GM19238 (cell line): ENCODE measurements around the gene ALDH1A2.
"Not testable (repeated sequence)": the region's sequence is repeated elsewhere in the genome, so short reads cannot be mapped to it uniquely, and the experiment has no call there.

Source experiments
- DNase-seq: peaks from one replicate; pipeline ENCODE4 v3.0.0; 2011; ENCODE audit warnings: low spot score; ENCODE audit not compliant: insufficient read length

ALDH1A2 gene

DNA sequence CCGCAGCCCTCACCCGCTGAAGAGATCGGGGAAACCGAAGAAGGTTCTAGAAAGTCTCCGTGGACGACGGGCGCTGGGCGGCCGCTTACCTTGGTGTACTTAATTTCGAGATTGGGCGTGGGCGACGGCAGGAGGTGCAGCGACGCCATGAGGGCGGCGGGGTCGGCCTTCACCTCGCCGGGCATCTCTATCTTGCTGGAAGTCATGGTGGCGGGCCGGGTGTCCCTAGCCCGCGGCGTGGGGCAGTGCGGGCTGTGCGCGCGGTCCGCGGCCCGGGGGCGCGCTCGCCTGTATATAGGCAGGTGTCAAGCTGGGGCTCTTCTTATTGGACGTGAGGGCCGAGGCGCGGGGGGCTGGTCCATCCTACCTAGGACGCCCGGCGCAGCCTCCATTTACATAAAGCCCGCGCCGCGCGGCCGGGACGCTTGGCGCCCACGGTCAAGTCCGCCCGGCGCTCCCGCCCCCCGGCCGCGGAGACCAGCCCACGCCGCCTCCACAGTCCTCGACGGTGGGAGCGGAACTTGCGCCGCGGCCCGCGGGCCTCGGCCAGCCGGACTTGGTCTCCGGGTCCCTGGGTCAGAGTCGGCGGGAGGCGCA, at the start of gene ALDH1A2:
Gene ALDH1A2 (minus strand): TSS at position 267 of the 597 bp plus-strand sequence. CDS start 61 bp downstream, at position 206.
- DNase-seq = no peak

DNA sequence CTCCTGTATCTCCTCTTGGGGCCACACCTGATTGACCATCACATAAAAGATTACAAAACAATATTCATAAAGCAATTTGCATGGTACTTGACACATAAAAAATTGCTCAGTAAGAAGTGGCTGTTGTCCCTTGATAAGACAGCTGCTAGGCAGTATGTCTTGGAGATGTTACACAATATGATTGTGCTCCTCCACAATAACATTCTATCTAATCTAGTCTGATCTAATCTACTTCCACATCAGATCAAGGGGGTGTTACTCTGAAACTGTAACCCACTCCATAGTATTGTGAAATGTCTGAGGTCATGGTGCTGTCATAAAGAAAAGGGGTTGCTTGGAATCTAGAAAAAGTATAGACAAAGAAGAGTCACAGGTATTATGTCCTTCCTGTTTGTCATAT, 49.3 kb upstream of the ALDH1A2 start:
- DNase-seq = no peak

DNA sequence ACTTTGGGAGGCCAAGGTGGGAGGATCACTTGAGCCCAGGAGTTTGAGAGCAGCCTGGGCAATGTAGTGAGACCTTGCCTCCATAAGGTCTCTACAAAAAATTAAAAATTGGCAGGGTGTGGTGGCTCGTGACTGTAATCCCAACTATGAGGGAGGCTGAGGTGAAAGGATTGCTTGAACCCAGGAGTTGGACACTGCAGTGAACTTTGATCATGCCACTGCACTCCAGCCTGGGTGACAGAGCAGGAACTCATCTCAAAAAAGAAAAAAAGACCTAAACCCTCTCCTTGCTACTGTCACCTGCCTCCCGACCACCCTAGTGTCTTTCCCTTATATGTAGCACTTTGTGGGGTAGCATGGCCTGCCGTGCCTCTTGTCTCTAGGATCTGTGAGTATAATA, 48.9 kb upstream of the ALDH1A2 start:
- no peak for DNase-seq

- DNase-seq = not testable (repeated sequence)
These were observed 47.8 kb upstream of the ALDH1A2 start for GRCh38 chr15:58113358-58113757.

- DNase-seq = no peak
These were observed 46.2 kb upstream of the ALDH1A2 start for GRCh38 chr15:58111718-58112104.

- no peak for DNase-seq
These were observed 45.6 kb upstream of the ALDH1A2 start for GRCh38 chr15:58110999-58111717.

DNA sequence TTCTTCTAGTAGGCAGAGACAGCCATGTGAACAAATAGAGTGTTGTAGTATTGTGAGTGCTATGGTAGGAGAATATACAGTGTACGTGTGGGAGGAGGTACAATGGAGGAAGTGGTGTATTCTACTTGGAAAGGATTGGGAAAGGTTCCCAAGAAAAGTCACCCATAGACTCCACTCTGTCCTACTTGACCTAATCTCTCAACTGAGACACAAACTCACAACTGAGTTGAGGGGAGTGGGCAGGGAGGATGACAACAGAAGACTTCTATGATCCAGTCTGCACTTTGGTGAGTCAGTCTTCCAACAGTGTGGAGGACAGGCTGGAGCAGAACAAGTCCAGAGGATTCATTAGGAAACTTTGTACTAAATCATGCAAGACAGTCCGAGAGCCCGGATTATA, 43.9 kb upstream of the ALDH1A2 start:
- no peak for DNase-seq

DNA sequence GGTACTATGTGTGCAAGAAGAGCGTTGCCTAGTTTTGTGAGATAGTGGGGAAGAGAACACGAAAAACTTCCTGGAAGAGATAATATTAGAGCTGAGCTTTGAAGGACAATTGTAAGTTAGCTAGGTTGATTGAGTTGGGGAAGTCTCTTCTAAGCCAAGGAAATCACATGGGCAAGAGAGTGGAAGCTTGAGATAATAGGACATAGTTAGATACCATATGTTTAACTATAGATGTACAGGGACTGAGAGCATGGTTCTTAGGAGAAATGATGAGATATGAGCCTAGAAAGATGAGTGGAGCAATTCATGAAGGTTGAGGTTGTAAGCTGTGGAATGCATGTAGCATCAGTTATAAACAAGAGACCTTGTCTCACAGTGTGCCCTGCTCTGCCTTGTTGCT, 42.6 kb upstream of the ALDH1A2 start:
- DNase-seq = no peak

DNA sequence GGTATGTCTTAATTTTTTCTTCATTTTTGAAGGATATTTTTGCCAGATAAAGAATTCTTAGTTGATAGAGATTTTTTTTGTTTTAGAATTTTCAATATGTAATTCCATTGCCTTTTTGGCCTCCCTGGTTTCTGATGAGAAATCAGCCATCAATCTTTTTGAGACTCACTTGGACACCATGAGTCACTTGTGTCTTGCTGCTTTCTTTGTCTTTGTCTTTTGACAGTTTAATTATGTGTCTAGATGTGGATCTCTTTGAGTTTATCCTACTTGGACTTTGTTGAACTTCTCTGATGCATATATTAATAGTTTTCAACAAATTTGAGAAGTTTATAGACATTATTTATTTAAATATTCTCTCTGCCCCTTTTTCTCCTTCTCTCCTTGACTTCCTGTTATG, 38.0 kb upstream of the ALDH1A2 start:
- no peak for DNase-seq

- DNase-seq = no peak
These were observed 31.1 kb upstream of the ALDH1A2 start for GRCh38 chr15:58096529-58097084.

- no peak for DNase-seq
These were observed 29.9 kb upstream of the ALDH1A2 start for GRCh38 chr15:58095415-58095814.

DNA sequence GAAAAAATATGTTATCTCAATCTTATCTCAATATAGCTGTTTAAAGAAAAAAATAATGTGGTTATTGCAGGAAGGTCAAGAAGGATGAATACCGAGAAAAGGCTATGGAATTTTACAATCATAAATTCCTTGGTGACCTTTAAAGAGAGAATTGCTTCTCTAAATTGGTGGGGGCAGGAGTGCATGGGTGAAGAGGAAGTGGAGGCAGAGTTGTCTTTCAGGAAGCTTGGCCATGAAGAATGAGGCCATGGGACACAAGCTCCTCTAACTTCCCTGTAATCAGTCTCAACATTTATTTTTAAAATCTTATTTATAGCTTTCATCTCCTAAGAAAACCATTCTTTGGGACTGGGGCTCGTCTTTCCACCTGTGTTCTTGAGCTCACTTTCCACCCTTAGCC, 22.4 kb upstream of the ALDH1A2 start:
- no peak for DNase-seq

- DNase-seq = no peak
These were observed 21.0 kb upstream of the ALDH1A2 start for GRCh38 chr15:58086491-58086890.

GRCh38 chr15:58083526-58083925, 18.0 kb upstream of the ALDH1A2 start:
- DNase-seq = no peak

- no peak for DNase-seq
These were observed 16.4 kb upstream of the ALDH1A2 start for GRCh38 chr15:58081891-58082290.

GRCh38 chr15:58081456-58081855, 15.9 kb upstream of the ALDH1A2 start:
- no peak for DNase-seq

GRCh38 chr15:58080959-58081358, 15.4 kb upstream of the ALDH1A2 start:
- DNase-seq = not testable (repeated sequence)

GRCh38 chr15:58080398-58080797, 14.9 kb upstream of the ALDH1A2 start:
- no peak for DNase-seq

GRCh38 chr15:58078591-58078990, 13.1 kb upstream of the ALDH1A2 start:
- DNase-seq = no peak

DNA sequence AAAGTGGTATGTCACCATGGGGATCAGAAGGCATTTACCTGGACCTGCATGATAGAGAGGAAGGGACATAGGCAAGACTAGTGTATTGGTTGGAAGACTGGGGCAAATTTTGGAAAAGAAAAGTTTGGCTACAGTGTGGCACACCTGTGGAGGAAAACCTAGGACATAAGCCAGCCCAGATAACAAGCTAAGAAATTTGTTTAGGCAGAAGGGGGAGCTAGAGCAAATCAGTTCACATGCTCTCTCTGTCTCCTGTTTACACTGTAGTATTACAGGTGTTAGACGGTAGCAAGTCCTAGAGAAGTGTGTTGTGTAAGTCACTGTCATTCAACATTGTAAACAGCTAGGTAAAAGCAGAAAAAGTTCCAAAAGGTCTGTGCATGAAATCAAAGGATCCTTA, 11.9 kb upstream of the ALDH1A2 start:
- no peak for DNase-seq

GRCh38 chr15:58074452-58074851, 8.9 kb upstream of the ALDH1A2 start:
- DNase-seq = no peak

DNA sequence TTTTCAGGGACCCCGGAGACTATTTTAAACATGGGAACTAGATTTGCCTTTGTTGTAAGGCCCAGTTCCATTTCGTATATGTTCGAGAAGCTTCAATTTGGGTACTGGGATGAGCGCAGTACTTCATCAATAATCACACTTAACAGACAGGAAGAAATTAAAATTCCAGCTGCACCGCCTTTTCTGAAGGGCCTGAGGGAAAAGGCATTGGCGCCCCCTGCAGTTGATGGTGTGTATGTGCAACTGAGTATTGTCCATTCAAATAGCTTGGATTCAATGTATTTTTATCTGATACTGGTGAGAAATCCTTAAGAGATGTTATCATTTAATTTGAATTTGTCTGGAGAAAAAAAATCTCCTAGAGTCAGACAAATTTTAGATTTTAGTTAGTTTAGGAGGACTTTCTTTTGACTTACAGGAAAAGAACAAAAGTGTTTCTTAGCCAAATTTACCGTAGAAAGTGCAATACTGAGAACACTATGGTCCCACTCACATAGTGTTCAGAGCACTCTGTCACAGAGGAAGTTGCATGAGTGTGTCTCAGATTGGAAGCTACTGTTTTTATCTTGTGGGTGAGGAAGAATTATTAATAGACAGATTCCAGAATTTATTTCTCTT, 5.4 kb upstream of the ALDH1A2 start:
- no peak for DNase-seq

GRCh38 chr15:58069008-58069407, 3.5 kb upstream of the ALDH1A2 start:
- DNase-seq = no peak
